Activated B cell treated with CpG ODN at 0.5 μM for 24 hours (primary cell): ENCODE results near the gene NUP43. TPM values are rescaled to one million over a fixed set of nuclear protein-coding genes. Genes with fewer than 3 reads are reported as not detected.

ENCODE experiments used
- ATAC-seq: fragments of 200-7000 bp; cut with Tn5 transposase; one replicate; pipeline ENCODE4 v1.10.0; 2021; ENCODE audit warnings: low read depth, mild to moderate bottlenecking, moderate library complexity
- CTCF ChIA-PET: fragments of 350-600 bp; sonication (Branson Sonifier 250); formaldehyde crosslinking; loops from one replicate; lab custom pipeline; 2021; ENCODE audit warnings: antibody characterized with exemption; lab: Charles Lee
- POLR2A ChIA-PET: fragments of 350-600 bp; sonication (Branson Sonifier 250); formaldehyde crosslinking; loops from one replicate; lab custom pipeline; 2021; ENCODE audit warnings: antibody characterized with exemption; lab: Charles Lee
- DNase-seq: peaks from one replicate; pipeline ENCODE4 v3.0.0; 2022
- H3K27ac Mint-ChIP-seq: one replicate; pipeline ENCODE4 v1.8.0; 2020; ENCODE audit warnings: mixed read lengths
- H3K27me3 Mint-ChIP-seq: one replicate; pipeline ENCODE4 v1.8.0; 2021; ENCODE audit warnings: mixed read lengths
- H3K36me3 Mint-ChIP-seq: one replicate; pipeline ENCODE4 v1.8.0; 2021; ENCODE audit warnings: low read depth, mixed read lengths
- H3K4me1 Mint-ChIP-seq: one replicate; pipeline ENCODE4 v1.8.0; 2021; ENCODE audit warnings: mixed read lengths
- H3K4me3 Mint-ChIP-seq: one replicate; pipeline ENCODE4 v1.8.0; 2020; ENCODE audit warnings: mild to moderate bottlenecking, mixed read lengths
- H3K9me3 Mint-ChIP-seq: one replicate; pipeline ENCODE4 v1.8.0; 2020; ENCODE audit warnings: mixed read lengths
- CTCF ChIP-seq: fragments of 200-600 bp; IDR thresholded peaks from one replicate; pipeline ENCODE4 v1.8.0; 2022; ENCODE audit warnings: antibody characterized with exemption, mild to moderate bottlenecking
- intact Hi-C: fragments of 100-400 bp; cut with micrococcal nuclease; formaldehyde crosslinking; loops from one replicate; pipeline ENCODE4 v1.15.1; 2024
- total RNA-seq: library from RNA; stranded (reverse); gene quantifications from 2 replicates; pipeline ENCODE4 v1.2.3, GENCODE V29; 2022

The NUP43 gene
- total RNA-seq, 1 donor from 2014 or later = 50.4 TPM

GRCh38 chr6:149714442-149714841 lies 31.9 kb downstream of the NUP43 start:
- no peaks in the 10 kb centered on the region for H3K27me3 Mint-ChIP-seq
- CTCF ChIA-PET = no interaction called here
- no peak for DNase-seq
- TF ChIP-seq CTCF = no peak
- POLR2A ChIA-PET = no interaction called here
- H3K27ac Mint-ChIP-seq = no peak overlapping the region
- H3K9me3 Mint-ChIP-seq = no peaks in the 10 kb centered on the region
- no peak overlapping the region for H3K4me3 Mint-ChIP-seq
- peaks cover 28% of the 10 kb centered on the region for H3K36me3 Mint-ChIP-seq
- intact Hi-C loops = no loop called here
- no peak for ATAC-seq
- H3K4me1 Mint-ChIP-seq = peaks cover 47% of the 10 kb centered on the region

GRCh38 chr6:149711711-149712110 lies 34.6 kb downstream of the NUP43 start:
- Mint-ChIP-seq H3K36me3 (peaks cover 19% of the 10 kb centered on the region), H3K27me3 (no peaks in the 10 kb centered on the region), H3K4me3 (no peak overlapping the region), H3K27ac (no peak overlapping the region), H3K4me1 (peaks cover 62% of the 10 kb centered on the region), H3K9me3 (no peaks in the 10 kb centered on the region)
- no peak for ATAC-seq
- DNase-seq = no peak
- no peak for TF ChIP-seq CTCF
- CTCF ChIA-PET = no interaction called here
- POLR2A ChIA-PET = interaction anchor here (0.7 kb wide), 1 partner anchor 41 kb away, joined by 3 read pairs; no protein-coding TSS in a partner anchor
- intact Hi-C loops = no loop called here

- CTCF ChIA-PET = no interaction called here
- Mint-ChIP-seq H3K4me1 (peaks cover 12% of the 10 kb centered on the region), H3K27me3 (no peaks in the 10 kb centered on the region), H3K4me3 (no peak overlapping the region), H3K9me3 (no peaks in the 10 kb centered on the region), H3K36me3 (peaks cover 29% of the 10 kb centered on the region), H3K27ac (no peak overlapping the region)
- POLR2A ChIA-PET = interaction anchor here (0.7 kb wide), 1 partner anchor 954 kb away, joined by 9 read pairs; no protein-coding TSS in a partner anchor
- DNase-seq (no peak), ATAC-seq (no peak)
- TF ChIP-seq CTCF = no peak
- intact Hi-C loops = no loop called here
These were observed 44.6 kb downstream of the NUP43 start for GRCh38 chr6:149701714-149702113.

- peaks cover 6% of the 10 kb centered on the region for H3K4me1 Mint-ChIP-seq
- ChIA-PET POLR2A (interaction anchor here (0.5 to 1.3 kb wide), 2 partner anchors 19 to 214 kb away, joined by 3 to 4 read pairs; partner anchors contain the start of genes LATS1 and ZC3H12D), CTCF (no interaction called here)
- no peak for TF ChIP-seq CTCF
- H3K27me3 Mint-ChIP-seq = no peaks in the 10 kb centered on the region
- H3K9me3 Mint-ChIP-seq = no peaks in the 10 kb centered on the region
- no peak overlapping the region for H3K27ac Mint-ChIP-seq
- H3K36me3 Mint-ChIP-seq = peaks cover 32% of the 10 kb centered on the region
- no peak for DNase-seq
- no peak for ATAC-seq
- intact Hi-C loops = no loop called here
- H3K4me3 Mint-ChIP-seq = no peak overlapping the region
These were observed 47.2 kb downstream of the NUP43 start for GRCh38 chr6:149699150-149699549.

GRCh38 chr6:149698175-149698574 lies 48.2 kb downstream of the NUP43 start:
- Mint-ChIP-seq H3K9me3 (no peaks in the 10 kb centered on the region), H3K36me3 (peaks cover 32% of the 10 kb centered on the region), H3K27ac (no peak overlapping the region), H3K27me3 (no peaks in the 10 kb centered on the region), H3K4me1 (peaks cover 6% of the 10 kb centered on the region), H3K4me3 (no peak overlapping the region)
- TF ChIP-seq CTCF = no peak
- ChIA-PET CTCF (no interaction called here), POLR2A (no interaction called here)
- intact Hi-C loops = no loop called here
- DNase-seq = no peak
- no peak for ATAC-seq
